Glomerular endothelial cell (primary cell): ENCODE data around the gene ATP6AP1. TPM values are rescaled to one million over a fixed set of nuclear protein-coding genes. Genes with fewer than 3 reads are reported as not detected.
A peak's percentile ranks its signal among the peaks of the same experiment; 100 is the strongest.
"Not testable (repeated sequence)": the region's sequence is repeated elsewhere in the genome, so short reads cannot be mapped to it uniquely, and the experiment has no call there.

Experiments used
- DNase-seq: peaks from one replicate; pipeline ENCODE4 v3.0.0-alpha.2; 2011; ENCODE audit warnings: low read depth, low spot score; ENCODE audit errors: extremely low read depth
- total RNA-seq: library from RNA; depleted of rRNA; stranded (reverse); fragments of >200 nt; gene quantifications from 2 replicates; pipeline ENCODE4 v1.2.3, GENCODE V29; 2015

ATP6AP1 gene, protein sequence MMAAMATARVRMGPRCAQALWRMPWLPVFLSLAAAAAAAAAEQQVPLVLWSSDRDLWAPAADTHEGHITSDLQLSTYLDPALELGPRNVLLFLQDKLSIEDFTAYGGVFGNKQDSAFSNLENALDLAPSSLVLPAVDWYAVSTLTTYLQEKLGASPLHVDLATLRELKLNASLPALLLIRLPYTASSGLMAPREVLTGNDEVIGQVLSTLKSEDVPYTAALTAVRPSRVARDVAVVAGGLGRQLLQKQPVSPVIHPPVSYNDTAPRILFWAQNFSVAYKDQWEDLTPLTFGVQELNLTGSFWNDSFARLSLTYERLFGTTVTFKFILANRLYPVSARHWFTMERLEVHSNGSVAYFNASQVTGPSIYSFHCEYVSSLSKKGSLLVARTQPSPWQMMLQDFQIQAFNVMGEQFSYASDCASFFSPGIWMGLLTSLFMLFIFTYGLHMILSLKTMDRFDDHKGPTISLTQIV
- 115 and 164 TPM in 2 replicates for total RNA-seq

DNA sequence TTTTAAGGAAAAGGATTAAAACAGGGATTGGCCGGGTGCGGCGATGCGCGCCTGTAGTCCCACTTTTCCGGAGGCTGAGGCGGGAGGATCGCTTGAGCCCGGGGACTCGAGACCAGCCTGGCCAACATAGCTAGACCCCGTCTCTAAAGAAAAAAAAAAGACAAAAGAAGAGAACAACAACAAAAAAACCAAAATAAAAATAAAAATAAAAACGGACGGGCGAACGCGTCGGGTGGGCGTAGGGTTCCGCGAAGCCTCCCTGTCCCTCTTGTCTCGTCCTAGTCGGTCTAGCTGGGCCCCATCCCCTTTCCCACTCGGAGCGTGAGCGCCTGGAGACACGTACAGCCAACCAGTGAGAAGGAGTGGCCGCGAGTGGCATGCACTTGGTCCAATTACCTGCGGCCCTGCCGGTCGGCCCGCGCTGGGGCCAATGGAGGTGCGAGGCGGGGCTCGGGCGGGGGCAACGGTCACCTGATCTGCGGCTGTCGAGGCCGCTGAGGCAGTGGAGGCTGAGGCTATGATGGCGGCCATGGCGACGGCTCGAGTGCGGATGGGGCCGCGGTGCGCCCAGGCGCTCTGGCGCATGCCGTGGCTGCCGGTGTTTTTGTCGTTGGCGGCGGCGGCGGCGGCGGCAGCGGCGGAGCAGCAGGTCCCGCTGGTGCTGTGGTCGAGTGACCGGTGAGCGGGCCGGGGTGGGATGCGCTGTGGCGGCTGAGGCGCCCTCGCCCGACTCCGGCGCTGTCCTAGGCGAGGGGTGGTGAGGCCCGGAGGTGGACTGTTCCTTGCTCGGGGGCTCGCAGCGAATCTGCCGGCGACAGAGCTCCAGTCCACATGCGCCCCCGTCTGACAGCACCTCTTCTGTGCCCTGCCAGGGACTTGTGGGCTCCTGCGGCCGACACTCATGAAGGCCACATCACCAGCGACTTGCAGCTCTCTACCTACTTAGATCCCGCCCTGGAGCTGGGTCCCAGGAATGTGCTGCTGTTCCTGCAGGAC, at the start of gene ATP6AP1:
ATP6AP1 (plus strand) TSS at position 502 of the 996 bp plus-strand sequence; CDS start at position 518, 16 bp downstream.
- peak; percentile 34 for DNase-seq

DNA sequence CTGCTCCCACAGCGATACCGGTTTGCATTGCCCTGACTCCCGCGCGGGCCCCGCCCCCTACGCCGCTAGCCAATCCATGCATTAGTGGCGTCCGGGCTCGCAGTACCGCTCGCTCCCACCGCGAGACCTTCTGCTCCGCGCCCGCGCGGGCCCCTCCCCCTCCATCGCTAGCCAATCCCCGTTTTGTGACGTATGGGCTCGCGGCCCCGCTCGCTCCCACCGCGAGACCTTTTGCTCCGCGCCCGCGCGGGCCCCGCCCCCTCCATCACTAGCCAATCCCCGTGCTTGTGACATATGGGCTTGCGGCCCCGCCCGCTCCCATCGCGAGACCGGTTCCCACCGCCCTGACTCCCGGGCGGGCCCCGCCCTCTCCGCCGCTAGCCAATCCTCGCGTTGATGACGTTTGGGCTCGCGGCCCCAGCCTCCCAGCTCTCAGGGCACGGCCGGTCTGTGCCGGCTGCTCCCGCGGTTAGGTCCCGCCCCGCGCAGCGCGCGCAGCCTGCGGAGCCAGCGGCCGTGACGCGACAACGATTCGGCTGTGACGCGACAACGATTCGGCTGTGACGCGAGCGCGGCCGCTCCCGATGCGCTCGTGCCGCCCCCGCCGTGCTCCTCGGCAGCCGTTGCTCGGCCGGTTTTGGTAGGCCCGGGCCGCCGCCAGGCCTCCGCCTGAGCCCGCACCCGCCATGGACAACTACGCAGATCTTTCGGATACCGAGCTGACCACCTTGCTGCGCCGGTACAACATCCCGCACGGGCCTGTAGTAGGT, 49.5 kb upstream of the ATP6AP1 start, which contains the start of gene EMD:
EMD (plus strand) TSS at position 497 of the 770 bp plus-strand sequence; CDS start at position 687, 190 bp downstream.
- no peak for DNase-seq

DNA sequence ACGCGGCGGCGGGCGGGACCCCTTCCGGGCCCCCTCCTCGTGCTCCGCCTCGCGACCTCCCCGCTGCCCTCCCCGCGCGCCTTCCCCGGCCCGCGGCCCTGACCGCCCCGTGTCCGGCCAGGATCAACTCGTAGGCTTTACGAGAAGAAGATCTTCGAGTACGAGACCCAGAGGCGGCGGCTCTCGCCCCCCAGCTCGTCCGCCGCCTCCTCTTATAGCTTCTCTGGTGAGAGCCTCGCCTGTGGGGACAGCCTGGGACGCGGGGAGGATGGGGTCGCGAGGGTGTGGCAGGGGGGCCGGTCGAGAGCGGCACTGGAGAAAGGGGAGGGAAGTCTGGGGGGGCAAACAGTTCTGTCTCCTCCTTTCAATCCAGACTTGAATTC, 48.9 kb upstream of the ATP6AP1 start:
- no peak for DNase-seq

DNA sequence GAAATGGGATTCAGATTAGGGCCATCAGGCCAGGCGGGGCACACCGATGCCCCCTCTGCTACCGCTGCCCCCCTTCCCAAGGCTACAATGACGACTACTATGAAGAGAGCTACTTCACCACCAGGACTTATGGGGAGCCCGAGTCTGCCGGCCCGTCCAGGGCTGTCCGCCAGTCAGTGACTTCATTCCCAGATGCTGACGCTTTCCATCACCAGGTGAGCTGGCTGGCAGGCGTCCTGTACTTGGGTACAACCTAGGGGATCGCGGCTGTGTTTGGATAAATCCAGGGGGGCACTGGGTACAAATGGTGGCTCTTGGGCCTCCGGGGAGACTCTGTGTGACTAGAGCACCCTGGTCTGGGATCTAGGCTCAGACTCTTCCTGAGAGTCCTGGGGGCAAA, 48.3 kb upstream of the ATP6AP1 start:
- DNase-seq, result no peak

DNA sequence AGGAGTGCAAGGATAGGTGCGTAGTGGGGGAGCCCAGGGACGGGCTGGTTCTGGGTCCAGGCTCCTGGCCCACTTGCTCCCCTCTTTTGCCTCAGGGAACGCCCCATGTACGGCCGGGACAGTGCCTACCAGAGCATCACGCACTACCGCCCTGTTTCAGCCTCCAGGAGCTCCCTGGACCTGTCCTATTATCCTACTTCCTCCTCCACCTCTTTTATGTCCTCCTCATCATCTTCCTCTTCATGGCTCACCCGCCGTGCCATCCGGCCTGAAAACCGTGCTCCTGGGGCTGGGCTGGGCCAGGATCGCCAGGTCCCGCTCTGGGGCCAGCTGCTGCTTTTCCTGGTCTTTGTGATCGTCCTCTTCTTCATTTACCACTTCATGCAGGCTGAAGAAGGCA, 47.7 kb upstream of the ATP6AP1 start:
- no peak for DNase-seq

DNA sequence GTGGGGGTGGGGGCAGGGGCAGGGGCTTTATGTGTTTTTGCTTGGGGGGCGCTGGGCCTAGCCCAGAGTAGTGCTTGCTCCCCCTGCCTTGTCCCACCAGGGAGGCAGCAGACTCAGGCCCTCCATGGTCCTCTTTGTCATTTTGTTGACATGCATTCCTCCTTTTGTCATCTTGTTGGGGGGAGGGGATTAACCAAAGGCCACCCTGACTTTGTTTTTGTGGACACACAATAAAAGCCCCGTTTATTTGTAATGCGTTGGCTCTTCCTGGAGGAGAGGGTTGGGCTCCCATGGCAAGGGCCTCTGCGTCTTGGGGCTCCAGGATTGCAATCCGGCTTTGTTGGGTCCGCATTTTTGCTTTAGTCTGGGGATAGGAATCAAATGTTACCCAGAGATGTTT, 47.2 kb upstream of the ATP6AP1 start:
- DNase-seq, result no peak

DNA sequence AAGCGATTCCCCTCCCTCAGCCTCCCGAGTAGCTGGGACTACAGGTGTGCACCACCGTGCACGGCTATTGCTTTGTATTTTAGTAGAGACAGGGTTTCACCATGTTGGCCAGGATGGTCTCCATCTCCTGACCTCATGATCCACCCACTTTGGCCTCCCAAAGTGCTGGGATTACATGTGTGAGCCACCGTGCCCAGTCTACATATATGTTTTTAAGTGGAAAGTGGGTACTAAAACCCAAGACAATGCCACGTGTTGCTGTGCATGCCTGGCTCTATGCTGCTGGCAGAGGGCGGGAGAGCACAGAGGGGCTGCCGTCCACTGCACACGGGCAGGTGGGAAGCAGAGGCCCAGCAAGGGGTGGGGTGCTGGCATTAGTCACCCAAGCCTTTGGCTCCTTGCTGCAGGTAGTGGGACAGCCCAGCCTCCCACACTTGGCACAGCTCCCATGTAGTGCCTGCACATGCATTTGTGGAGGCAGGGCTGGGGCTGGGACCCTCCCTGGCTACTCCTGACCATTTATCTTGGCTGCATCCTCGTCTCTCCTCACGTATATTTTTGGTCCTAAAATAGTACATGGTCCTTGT, 45.9 kb upstream of the ATP6AP1 start:
- DNase-seq, result no peak

DNA sequence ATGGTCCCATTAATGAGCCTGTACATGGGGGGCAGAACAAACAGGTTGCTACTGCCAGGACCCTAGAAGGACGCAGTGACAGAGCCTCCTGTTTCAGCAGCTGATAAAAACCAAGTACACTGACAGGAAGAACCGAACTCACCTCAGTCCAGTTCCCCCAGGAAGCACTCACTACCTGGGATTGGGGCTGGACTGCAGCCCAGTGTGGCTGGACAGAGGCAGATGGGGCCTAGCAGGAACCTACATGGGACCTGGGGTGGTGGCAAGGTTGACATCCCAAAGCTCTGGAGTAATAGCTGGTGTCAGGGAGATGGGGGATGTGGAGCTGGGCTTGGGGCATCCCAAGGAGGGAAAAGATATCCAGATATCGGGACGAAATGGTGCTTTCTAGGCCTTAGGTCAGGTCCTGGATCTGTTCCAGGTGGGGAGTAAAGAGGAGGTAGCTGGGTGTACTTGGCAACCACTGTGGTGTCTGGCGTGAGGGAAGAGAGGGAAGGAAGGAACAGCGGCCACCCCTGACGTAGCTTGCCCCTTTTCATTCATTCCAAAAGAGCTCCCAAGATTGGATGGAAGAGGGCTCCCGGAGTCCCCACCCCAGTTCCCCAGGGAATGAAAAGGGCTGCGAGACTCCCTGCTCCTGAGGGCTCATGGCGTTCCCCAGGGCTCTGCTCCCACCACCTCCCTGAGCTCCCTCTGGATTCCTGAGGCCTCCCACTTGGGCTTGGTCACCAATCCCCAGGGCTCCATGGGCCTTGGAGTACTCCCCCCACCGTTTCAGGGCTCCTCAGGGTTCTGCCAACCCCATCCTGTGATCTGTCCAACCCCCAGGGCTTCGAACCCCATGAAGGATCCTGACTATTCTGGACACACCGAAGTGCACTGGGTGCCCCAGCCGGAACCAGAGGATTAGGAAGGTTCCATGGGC, 44.9 kb upstream of the ATP6AP1 start:
- DNase-seq, result no peak

DNA sequence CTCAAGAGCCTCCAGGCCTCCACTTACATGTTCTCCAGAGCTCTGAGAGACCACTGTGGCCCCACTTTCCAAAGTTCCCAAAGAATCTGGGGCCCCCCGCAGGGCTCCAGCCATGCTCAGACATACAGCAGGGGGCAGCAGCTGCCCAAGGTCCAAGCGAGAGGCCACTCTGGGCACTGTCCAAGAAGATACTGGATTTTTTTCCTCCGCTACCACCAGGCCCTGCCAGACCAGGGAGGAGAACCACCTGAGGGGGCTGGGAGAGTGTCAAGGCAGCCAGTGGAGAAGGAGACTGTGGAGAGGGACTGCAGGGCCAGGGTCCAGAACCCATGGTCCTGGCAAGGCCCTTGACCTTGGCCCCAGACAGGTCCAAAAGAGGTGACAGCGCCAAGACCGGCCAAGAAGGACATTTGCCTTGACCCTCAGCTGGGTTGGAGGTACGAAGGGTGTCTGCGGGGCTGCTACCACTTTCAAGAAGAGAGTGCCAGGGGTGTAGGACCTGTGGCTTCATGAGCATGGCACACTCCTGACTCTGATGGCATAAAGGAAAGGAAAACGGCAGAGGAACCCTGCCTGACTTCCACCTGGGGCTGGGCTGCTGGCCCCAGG, 44.1 kb upstream of the ATP6AP1 start:
- no peak for DNase-seq

DNA sequence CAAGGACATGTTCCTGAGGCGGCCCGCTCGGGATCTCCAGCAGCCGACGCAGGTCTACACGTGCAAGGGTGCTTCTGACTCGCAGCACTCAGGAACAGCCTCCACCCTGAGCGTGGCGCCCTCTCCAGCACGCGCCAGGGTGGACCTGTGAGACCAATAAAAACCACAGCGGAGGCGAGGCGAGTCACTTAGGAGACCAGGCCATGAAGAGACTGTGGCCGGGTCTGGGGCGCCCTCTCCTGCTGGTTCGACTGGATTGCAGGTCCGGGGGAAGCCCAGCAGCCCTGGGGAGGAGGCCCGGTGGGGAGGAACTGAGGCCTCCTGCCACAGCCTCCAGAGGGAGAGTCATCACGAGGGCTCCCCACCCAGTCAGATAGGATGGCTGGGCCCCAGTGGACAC, 40.4 kb upstream of the ATP6AP1 start:
- not testable (repeated sequence) for DNase-seq

DNA sequence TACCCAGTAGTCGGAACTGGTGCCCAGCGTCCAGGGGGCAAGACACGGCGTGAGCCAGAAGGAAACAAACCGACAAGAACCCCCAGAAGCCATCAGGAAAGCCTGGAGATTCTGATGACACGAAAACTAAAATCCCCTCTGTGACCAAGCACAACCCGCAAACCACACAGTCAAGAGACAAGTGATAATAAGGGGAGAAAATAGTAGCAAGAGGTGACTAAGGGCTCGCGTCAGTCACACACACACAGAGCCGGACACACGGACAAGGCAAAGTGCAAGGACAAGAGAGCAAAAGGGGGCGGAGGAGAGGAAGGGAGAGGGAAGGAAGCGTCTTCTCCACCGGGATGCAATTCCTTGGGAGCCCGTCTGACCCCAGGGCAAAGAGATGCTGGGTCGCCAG, 39.8 kb upstream of the ATP6AP1 start:
- DNase-seq, result not testable (repeated sequence)

DNA sequence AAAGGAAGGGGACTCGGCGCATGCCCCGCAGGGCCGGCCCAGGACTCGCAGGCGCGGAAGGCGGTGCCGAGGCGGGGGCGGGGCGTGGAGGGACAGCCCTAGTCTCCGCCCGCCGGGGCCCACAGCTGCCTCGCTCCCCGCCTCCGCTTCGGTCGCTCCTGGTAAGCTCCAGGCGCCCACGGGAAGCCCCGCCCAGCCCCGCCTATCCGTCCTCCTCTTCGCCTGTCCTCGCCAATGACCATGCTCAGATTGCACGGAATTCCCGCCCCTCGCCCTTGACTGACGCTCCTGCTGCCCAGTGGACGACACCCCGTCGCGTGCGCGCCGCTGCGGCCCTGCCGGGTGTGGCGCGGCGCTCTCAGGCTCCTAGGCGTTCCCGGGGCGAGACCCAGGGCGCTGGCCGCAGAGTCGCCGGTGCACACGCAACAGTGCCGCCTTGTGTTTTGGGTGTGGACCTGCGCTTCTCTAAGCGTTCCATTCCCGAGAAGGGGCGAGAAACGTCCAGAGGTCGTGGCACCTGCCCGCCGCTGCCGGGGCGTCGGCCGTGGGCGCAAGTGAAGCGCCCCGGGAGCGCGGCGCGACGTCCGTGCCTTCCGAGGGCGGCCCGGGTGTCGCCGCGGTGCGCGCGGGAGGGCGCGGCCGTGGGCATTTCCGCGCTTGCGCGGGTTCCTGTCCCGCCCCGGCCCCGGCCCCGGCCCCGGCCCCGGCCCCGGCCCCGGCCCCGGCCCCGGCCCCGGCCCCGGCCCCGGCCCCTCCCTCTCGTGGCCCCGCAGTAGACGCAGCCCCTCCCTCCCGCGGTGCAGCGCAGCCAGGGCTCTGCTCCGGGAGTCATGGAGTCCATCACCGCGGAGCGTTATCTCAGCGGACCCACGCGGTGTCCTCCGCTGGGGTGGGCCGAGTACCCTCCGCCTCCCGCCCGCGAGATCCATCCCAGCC, 38.4 kb upstream of the ATP6AP1 start:
- DNase-seq, result not testable (repeated sequence)

DNA sequence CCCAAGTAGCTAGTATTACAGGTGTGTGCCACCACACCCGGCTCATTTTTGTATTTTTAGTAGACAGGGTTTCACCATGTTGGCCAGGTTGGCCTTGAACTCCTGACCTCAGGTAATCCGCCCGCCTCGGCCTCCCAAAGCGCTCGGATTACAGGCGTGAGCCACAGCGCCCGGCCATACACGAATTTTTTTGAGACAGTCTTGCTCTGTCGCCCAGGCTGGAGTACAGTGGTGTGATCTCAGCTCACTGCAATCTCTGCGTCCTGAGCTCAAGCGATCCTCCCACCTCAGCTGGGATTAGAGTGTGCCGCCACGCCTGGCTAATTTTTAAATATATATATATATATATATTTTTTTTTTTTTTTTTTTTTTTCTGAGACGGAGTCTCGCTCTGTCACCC, 32.1 kb upstream of the ATP6AP1 start:
- not testable (repeated sequence) for DNase-seq

DNA sequence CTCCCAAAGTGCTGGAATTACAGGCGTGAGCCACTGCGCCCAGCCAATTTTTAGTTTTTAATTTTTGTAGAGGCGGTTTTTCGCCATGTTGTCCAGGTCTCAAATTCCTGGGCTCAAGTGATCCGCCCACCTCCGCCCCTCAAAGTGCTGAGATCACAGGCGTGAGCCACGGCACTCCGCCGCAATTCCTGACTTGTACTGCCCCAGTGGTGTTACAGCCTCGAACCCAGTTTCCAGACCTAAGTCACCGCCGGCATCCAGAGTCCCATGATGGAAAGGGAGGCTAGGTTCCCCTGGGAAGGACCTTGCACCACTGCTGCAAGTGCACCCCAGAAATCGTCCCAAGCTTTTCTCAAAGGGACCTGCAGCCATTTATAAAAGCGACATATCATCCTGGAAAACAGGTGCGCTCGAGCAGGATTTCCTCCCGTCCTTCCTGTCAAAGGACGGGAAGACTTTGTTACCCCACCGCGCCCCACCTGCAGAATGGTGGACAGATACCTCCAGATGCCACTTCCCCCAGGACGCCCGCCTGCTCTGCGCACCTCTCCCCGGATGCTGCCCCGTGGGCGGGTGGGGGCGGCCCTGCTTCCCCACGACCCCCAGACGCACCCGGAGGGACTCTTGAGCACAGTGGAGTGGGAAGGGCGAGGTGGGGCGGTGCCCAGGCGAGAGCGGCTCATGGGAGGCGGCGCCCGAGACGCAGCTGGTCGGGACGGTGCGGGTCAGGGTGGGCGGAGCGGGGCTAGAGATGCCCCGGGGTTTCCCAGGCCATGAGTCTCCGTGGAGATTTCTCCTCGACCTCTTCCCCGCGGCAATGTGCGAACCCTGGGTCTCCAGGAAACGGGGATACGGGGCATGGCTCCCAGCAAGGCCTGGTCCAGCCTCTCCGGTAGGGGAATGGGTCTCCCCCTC, 31.2 kb upstream of the ATP6AP1 start:
- no peak for DNase-seq

DNA sequence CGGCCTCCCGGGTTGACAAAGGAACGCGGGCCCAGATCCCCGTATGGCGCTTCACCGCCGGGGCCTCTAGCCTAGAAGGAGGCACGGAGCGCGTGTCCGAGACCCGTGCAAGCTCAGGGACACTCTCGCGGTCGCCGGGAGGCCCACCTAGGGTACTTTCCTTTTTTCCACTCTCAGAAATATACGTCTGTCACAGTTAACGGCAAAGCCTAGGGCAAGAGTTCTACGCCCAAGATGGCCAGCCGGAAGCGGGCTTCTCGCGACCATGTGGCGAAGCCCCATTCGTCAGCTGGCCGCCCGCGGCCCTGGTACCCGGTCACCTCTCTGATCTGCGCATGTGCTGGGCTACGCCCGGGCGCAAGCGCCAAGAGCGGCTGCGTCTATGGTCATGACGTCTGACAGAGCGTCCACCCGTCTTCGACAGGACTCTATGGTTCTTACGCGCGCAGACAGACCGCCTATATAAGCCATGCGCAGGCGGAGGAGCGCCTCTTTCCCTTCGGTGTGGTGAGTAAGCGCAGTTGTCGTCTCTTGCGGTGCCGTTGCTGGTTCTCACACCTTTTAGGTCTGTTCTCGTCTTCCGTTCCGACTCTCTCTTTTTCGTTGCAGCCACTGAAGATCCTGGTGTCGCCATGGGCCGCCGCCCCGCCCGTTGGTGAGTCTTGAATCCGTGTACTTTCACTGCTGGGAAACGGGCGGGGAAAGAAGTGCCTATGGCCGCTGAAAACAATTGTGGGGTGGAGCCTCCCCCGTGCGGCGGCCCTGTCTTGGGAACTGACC, 30.4 kb upstream of the ATP6AP1 start, which contains the start of gene RPL10:
RPL10 (plus strand) TSS at position 490 of the 780 bp plus-strand sequence; CDS start at position 633, 143 bp downstream.
- no peak for DNase-seq
